Neural progenitor cell (in vitro differentiated cells): Measurements from ENCODE around the gene FXR1. TPM values are rescaled to one million over a fixed set of nuclear protein-coding genes. Genes with fewer than 3 reads are reported as not detected.

Experiments
- DNase-seq: peaks from one replicate; pipeline ENCODE4 v3.0.0-alpha.2; 2016; ENCODE audit warnings: low spot score
- H2AFZ ChIP-seq: fragments of 200-600 bp; sonication (generic); replicated peaks from 2 replicates; pipeline ENCODE4 v1.6.1; 2016; ENCODE audit warnings: antibody characterized with exemption
- H3F3A ChIP-seq: fragments of 200-600 bp; sonication (generic); 2 replicates; pipeline ENCODE4 v1.6.1; 2016; ENCODE audit warnings: antibody characterized with exemption, low read depth
- H3K27ac ChIP-seq: fragments of 200-600 bp; sonication (generic); 2 replicates; pipeline ENCODE4 v1.5.1; 2016; ENCODE audit warnings: mild to moderate bottlenecking
- H3K27me3 ChIP-seq: fragments of 200-600 bp; sonication (generic); 2 replicates; pipeline ENCODE4 v1.6.1; 2016; ENCODE audit warnings: mild to moderate bottlenecking, moderate library complexity
- H3K36me3 ChIP-seq: fragments of 200-600 bp; sonication (generic); 2 replicates; pipeline ENCODE4 v1.5.1; 2016
- H3K4me1 ChIP-seq: fragments of 200-600 bp; sonication (generic); 2 replicates; pipeline ENCODE4 v1.6.1; 2016; ENCODE audit warnings: mixed run types
- H3K4me2 ChIP-seq: fragments of 200-600 bp; sonication (generic); 2 replicates; pipeline ENCODE4 v1.6.1; 2016
- H3K4me3 ChIP-seq: fragments of 200-600 bp; sonication (generic); 2 replicates; pipeline ENCODE4 v1.5.1; 2016
- H3K79me2 ChIP-seq: fragments of 200-600 bp; sonication (generic); 2 replicates; pipeline ENCODE4 v1.6.1; 2016; ENCODE audit warnings: low read depth
- H3K9ac ChIP-seq: fragments of 200-600 bp; sonication (generic); 2 replicates; pipeline ENCODE4 v1.6.1; 2016
- H3K9me3 ChIP-seq: fragments of 200-600 bp; sonication (generic); 2 replicates; pipeline ENCODE4 v1.5.1; 2016; ENCODE audit warnings: low read depth
- H4K20me1 ChIP-seq: fragments of 200-600 bp; sonication (generic); 2 replicates; pipeline ENCODE4 v1.6.1; 2016; ENCODE audit warnings: low read depth
- H3K27ac Mint-ChIP-seq: 3 replicates; pipeline ENCODE4 v1.8.0; 2021; ENCODE audit warnings: mixed read lengths
- H3K27me3 Mint-ChIP-seq: 2 replicates; pipeline ENCODE4 v1.8.0; 2022; ENCODE audit warnings: low read depth, mild to moderate bottlenecking, inconsistent platforms, moderate library complexity, mixed read lengths; ENCODE audit not compliant: insufficient read depth
- H3K36me3 Mint-ChIP-seq: 3 replicates; pipeline ENCODE4 v1.8.0; 2021; ENCODE audit warnings: mixed read lengths
- H3K4me1 Mint-ChIP-seq: 3 replicates; pipeline ENCODE4 v1.8.0; 2021; ENCODE audit warnings: mixed read lengths
- H3K4me3 Mint-ChIP-seq: 3 replicates; pipeline ENCODE4 v1.8.0; 2021; ENCODE audit warnings: mild to moderate bottlenecking, moderate library complexity, mixed read lengths
- H3K9me3 Mint-ChIP-seq: 3 replicates; pipeline ENCODE4 v1.8.0; 2020; ENCODE audit warnings: mixed read lengths
- EZH2 ChIP-seq: fragments of 200-600 bp; sonication (generic); IDR thresholded peaks from 2 replicates; pipeline ENCODE4 v1.6.1; 2017; ENCODE audit warnings: antibody characterized with exemption, mild to moderate bottlenecking, moderate library complexity
- EZH2phosphoT487 ChIP-seq: fragments of 200-600 bp; sonication (generic); IDR thresholded peaks from 2 replicates; pipeline ENCODE4 v1.6.1; 2017; ENCODE audit warnings: antibody characterized with exemption
- total RNA-seq: library from RNA; depleted of rRNA; stranded (reverse); fragments of >200 nt; gene quantifications from 2 replicates; pipeline ENCODE4 v1.2.3, GENCODE V29; 2015; ENCODE audit warnings: low replicate concordance
- TF ChIP-seq, protein P1 (sequence below): fragments of 200-600 bp; sonication (generic); IDR thresholded peaks from 2 replicates; pipeline ENCODE4 v1.5.1; 2017; ENCODE audit warnings: antibody characterized with exemption, mild to moderate bottlenecking

The FXR1 gene
- total RNA-seq, 1 donor from 2014 or later, result 412 TPM

DNA sequence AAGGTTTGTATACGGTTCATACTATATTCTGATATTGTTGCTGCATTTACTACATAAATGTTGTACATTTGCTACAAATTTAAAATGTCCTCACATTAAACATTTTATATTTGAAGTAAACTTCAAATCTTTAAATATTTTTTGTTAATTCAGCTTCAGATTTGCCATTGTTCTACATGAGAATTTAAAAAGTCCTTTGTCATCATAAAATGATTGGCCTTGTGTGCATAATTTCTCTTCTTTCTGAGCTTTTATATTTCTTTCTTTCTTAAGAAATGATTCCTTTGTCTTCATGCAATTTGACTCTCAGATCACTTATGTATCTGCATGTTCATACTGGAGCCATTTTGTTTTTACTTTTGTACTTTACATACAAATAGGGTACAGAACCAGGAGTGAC, 49.1 kb downstream of the FXR1 start:
- no peaks in the 10 kb centered on the region for H3K27me3 ChIP-seq
- H2AFZ ChIP-seq, result no peak overlapping the region
- H3K4me1 ChIP-seq, result no peaks in the 10 kb centered on the region
- H3K79me2 ChIP-seq, result peaks cover 65% of the 10 kb centered on the region
- no peak overlapping the region for H3K4me2 ChIP-seq
- no peaks in the 10 kb centered on the region for H3K9me3 Mint-ChIP-seq
- H3K27ac Mint-ChIP-seq, result no peak overlapping the region
- no peaks in the 10 kb centered on the region for H3K9me3 ChIP-seq
- H3K9ac ChIP-seq, result no peak overlapping the region
- H4K20me1 ChIP-seq, result peaks cover 23% of the 10 kb centered on the region
- H3K36me3 ChIP-seq, result peaks cover 61% of the 10 kb centered on the region
- DNase-seq, result no peak
- H3K27me3 Mint-ChIP-seq, result no peaks in the 10 kb centered on the region
- H3K4me1 Mint-ChIP-seq, result no peaks in the 10 kb centered on the region
- peaks cover 20% of the 10 kb centered on the region for H3K36me3 Mint-ChIP-seq
- H3K4me3 Mint-ChIP-seq, result no peak overlapping the region
- peaks cover 20% of the 10 kb centered on the region for H3F3A ChIP-seq
- H3K27ac ChIP-seq, result no peak overlapping the region
- no peak overlapping the region for H3K4me3 ChIP-seq
- TF ChIP-seq, protein P1, sequence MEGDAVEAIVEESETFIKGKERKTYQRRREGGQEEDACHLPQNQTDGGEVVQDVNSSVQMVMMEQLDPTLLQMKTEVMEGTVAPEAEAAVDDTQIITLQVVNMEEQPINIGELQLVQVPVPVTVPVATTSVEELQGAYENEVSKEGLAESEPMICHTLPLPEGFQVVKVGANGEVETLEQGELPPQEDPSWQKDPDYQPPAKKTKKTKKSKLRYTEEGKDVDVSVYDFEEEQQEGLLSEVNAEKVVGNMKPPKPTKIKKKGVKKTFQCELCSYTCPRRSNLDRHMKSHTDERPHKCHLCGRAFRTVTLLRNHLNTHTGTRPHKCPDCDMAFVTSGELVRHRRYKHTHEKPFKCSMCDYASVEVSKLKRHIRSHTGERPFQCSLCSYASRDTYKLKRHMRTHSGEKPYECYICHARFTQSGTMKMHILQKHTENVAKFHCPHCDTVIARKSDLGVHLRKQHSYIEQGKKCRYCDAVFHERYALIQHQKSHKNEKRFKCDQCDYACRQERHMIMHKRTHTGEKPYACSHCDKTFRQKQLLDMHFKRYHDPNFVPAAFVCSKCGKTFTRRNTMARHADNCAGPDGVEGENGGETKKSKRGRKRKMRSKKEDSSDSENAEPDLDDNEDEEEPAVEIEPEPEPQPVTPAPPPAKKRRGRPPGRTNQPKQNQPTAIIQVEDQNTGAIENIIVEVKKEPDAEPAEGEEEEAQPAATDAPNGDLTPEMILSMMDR, result no peak
- TF ChIP-seq EZH2phosphoT487 (no peak), EZH2 (no peak)

DNA sequence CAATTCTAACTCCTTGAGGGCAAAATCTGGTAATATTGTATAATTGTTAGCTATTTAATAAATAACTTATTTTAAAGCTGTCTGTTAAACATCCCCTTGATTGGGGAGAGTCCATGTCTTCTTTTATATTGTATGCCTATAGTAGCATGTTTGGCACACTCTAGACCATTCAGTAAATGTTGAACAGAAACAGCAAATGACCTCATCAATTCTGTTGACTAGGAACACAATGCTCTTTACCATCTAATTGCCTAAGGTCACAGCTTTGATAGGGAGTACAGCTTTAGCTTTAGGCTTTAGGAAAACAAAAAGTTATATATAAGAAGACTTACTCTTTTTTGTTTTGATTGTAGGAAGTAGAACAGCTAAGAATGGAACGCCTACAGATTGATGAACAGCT, 50.1 kb downstream of the FXR1 start:
- no peak overlapping the region for H3K4me3 ChIP-seq
- H4K20me1 ChIP-seq, result peaks cover 19% of the 10 kb centered on the region
- H2AFZ ChIP-seq, result no peak overlapping the region
- H3K36me3 ChIP-seq, result peaks cover 54% of the 10 kb centered on the region
- Mint-ChIP-seq H3K27ac (no peak overlapping the region), H3K36me3 (peaks cover 18% of the 10 kb centered on the region), H3K4me3 (no peak overlapping the region), H3K4me1 (no peaks in the 10 kb centered on the region), H3K27me3 (no peaks in the 10 kb centered on the region), H3K9me3 (no peaks in the 10 kb centered on the region)
- no peak overlapping the region for H3K9ac ChIP-seq
- no peak for DNase-seq
- H3K4me1 ChIP-seq, result no peaks in the 10 kb centered on the region
- peaks cover 20% of the 10 kb centered on the region for H3F3A ChIP-seq
- H3K27ac ChIP-seq, result no peak overlapping the region
- no peak for TF ChIP-seq EZH2
- TF ChIP-seq EZH2phosphoT487, result no peak
- TF ChIP-seq, protein P1, result no peak
- peaks cover 61% of the 10 kb centered on the region for H3K79me2 ChIP-seq
- no peaks in the 10 kb centered on the region for H3K9me3 ChIP-seq
- H3K27me3 ChIP-seq, result no peaks in the 10 kb centered on the region
- H3K4me2 ChIP-seq, result no peak overlapping the region

DNA sequence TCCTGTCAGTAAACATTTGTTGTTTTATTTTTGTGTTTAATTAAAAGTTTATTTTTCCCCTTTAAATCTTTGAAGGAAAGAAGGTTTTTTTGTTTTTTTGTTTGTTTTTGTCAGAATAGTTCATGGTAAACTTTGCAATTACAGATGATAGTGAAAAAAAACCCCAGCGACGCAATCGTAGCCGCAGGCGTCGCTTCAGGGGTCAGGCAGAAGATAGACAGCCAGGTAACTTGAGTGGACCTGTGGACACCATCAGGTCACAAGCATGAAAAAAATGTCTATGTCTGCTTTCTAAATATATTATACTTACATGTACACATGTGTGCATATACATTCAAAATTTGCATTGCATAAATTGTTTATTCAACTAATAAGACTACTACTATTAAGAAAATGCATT, 58.5 kb downstream of the FXR1 start:
- no peaks in the 10 kb centered on the region for H3K9me3 ChIP-seq

More for the DNA sequence above, 58.5 kb downstream of the FXR1 start:
- no peak overlapping the region for H3K4me3 Mint-ChIP-seq
- no peak overlapping the region for H3K27ac Mint-ChIP-seq
- H3K4me1 Mint-ChIP-seq, result no peaks in the 10 kb centered on the region
- Histone ChIP-seq H3K9ac (no peak overlapping the region), H3K36me3 (peaks cover 38% of the 10 kb centered on the region), H4K20me1 (peaks cover 12% of the 10 kb centered on the region), H3K4me2 (no peak overlapping the region), H3K79me2 (peaks cover 14% of the 10 kb centered on the region), H3K27me3 (no peaks in the 10 kb centered on the region), H3K4me3 (no peak overlapping the region), H3F3A (peaks cover 18% of the 10 kb centered on the region), H2AFZ (no peak overlapping the region), H3K4me1 (no peaks in the 10 kb centered on the region), H3K27ac (no peak overlapping the region)
- H3K27me3 Mint-ChIP-seq, result no peaks in the 10 kb centered on the region
- no peak for DNase-seq
- peaks cover 13% of the 10 kb centered on the region for H3K36me3 Mint-ChIP-seq
- H3K9me3 Mint-ChIP-seq, result no peaks in the 10 kb centered on the region
- TF ChIP-seq EZH2 (no peak), EZH2phosphoT487 (no peak)
- TF ChIP-seq, protein P1, result no peak
